ENCODE data around the gene CDH13. TPM values are rescaled to one million over a fixed set of nuclear protein-coding genes. Genes with fewer than 3 reads are reported as not detected.

The CDH13 gene
- total and polyA plus RNA-seq, 2 experiments from 2014 or later, result 1.6 to 4.4 TPM

GRCh38 chr16:83837566-83837965 lies 1210.8 kb downstream of the CDH13 start (continued):
- TF ChIP-seq CTCF (conservative IDR thresholded peaks at IDR 0.05; ENCODE audit: low read depth in 2 of 2), result no peak
- TF ChIP-seq ZNF331 (CRISPR knock-in tag; IDR thresholded peaks at IDR 0.05; ENCODE audit: low read depth), result no peak
- no peak for TF ChIP-seq REST (IDR thresholded peaks at IDR 0.05; ENCODE audit: unreplicated experiment)

- Mint-ChIP-seq H3K4me1 (peaks cover 73% of the 10 kb centered on the region), H3K4me3 (no peak overlapping the region)
Measured at GRCh38 chr16:83838151-83838550, 1211.4 kb downstream of the CDH13 start.

More at GRCh38 chr16:83838151-83838550, 1211.4 kb downstream of the CDH13 start:
- H4K20me1 ChIP-seq (replicated peaks; ENCODE audit: insufficient read depth), result no peaks in the 10 kb centered on the region
- Mint-ChIP-seq H3K27ac (peak overlapping the region; percentile 90), H3K27me3 (ENCODE audit: insufficient read depth, low read depth, poor library complexity) (peaks cover 9% of the 10 kb centered on the region), H3K9me3 (peaks cover 12% of the 10 kb centered on the region), H3K36me3 (ENCODE audit: low read depth) (peaks cover 5% of the 10 kb centered on the region; the same call in 2 of the 3 replicates)
- no peak for TF ChIP-seq JUNB (IDR thresholded peaks at IDR 0.05; ENCODE audit: unreplicated experiment)
- no peak for TF ChIP-seq NANOG (IDR thresholded peaks at IDR 0.05; ENCODE audit: borderline replicate concordance)
- no peak for TF ChIP-seq ZNF462 (CRISPR knock-in tag; IDR thresholded peaks at IDR 0.05)
- no peak for TF ChIP-seq CREB1 (CRISPR knock-in tag; IDR thresholded peaks at IDR 0.05; ENCODE audit: low read depth)
- no peak overlapping the region for H3K4me3 ChIP-seq
- H3K79me2 ChIP-seq (replicated peaks; ENCODE audit: insufficient read depth), result no peaks in the 10 kb centered on the region
- no peak overlapping the region for H3K27ac ChIP-seq (ENCODE audit: low read depth)
- no peak for ATAC-seq
- no peaks in the 10 kb centered on the region for H3K36me3 ChIP-seq (ENCODE audit: insufficient read depth)
- peaks cover 47% of the 10 kb centered on the region for H3K4me1 ChIP-seq (ENCODE audit: insufficient read depth)
- no peak for DNase-seq (ENCODE audit: low spot score)
- 0 out of 2 replicates have a peak, but pooled peaks cover 3% of the 10 kb centered on the region for H3F3A ChIP-seq (replicated peaks; ENCODE audit: low read depth)
- no peaks in the 10 kb centered on the region for H3K9me2 ChIP-seq (ENCODE audit: insufficient read depth)
- no peak overlapping the region for H3K4me2 ChIP-seq
- H2AFZ ChIP-seq, result no peak overlapping the region
- H3K27me3 ChIP-seq (ENCODE audit: insufficient read depth), result no peaks in the 10 kb centered on the region

Measured in GM23338 (cell line).